Tibial nerve (tissue), 4 donors: Measurements from ENCODE around the gene UBTFL1. TPM values are rescaled to one million over a fixed set of nuclear protein-coding genes. Genes with fewer than 3 reads are reported as not detected.

Experiments
- DNase-seq, 2 donors: peaks; one replicate each; pipeline ENCODE4 v3.0.0-alpha.2; 2019; ENCODE audit warnings: low spot score in 2 of 2
- H3K27ac ChIP-seq, 4 donors: fragments of 200-600 bp; sonication (generic) in 3 of 4; one replicate each; pipeline ENCODE4 v1.5.1; 2017 to 2019; ENCODE audit warnings: mild to moderate bottlenecking in 1 of 4
- H3K27me3 ChIP-seq, 2 donors: fragments of 200-600 bp; sonication (generic) in 1 of 2; one replicate each; pipeline versions ENCODE4 v1.5.1 to v1.6.0; 2017 to 2019
- H3K36me3 ChIP-seq, 3 donors: fragments of 200-600 bp; sonication (generic); one replicate each; pipeline ENCODE4 v1.5.1; 2018 to 2019
- H3K4me1 ChIP-seq, 4 donors: fragments of 200-600 bp; sonication (generic) in 3 of 4; one replicate each; pipeline ENCODE4 v1.5.1; 2017 to 2019
- H3K4me3 ChIP-seq, 4 donors: fragments of 200-600 bp; sonication (generic) in 3 of 4; one replicate each; pipeline ENCODE4 v1.5.1; 2017 to 2019; ENCODE audit warnings: mild to moderate bottlenecking in 1 of 4, moderate library complexity in 1 of 4
- H3K9me3 ChIP-seq, 4 donors: fragments of 200-600 bp; sonication (generic) in 3 of 4; one replicate each; pipeline ENCODE4 v1.5.1; 2017 to 2019
- EP300 ChIP-seq, 2 donors: sonication (generic); formaldehyde crosslinking; IDR thresholded peaks; one replicate each; pipeline ENCODE4 v1.6.1; 2017; ENCODE audit warnings: antibody characterized with exemption in 2 of 2, mild to moderate bottlenecking in 1 of 2
- POLR2A ChIP-seq, 2 donors: fragments of 450-650 bp; IDR thresholded peaks; one replicate each; pipeline ENCODE4 v1.6.1; 2017; ENCODE audit warnings: antibody characterized with exemption in 2 of 2, mild to moderate bottlenecking in 2 of 2, moderate library complexity in 2 of 2
- WGBS, 2 donors: methylation state at CpG; one replicate each; pipeline ENCODE4 v1.1.5; 2018; 5-methylcytosine and 5-hydroxymethylcytosine counted together
- small RNA-seq: library from RNA; depleted of rRNA; stranded (forward); fragments of <200 nt; gene quantifications from one replicate; pipeline ENCODE3, GENCODE V24; 2016
- total RNA-seq, 4 donors: library from RNA; depleted of rRNA; stranded (reverse); fragments of >200 nt; gene quantifications; one replicate each; pipeline ENCODE4 v1.1.0, GENCODE V29; 2016
- TF ChIP-seq, protein P1 (sequence below), 5 experiments: fragments of 200-600 bp in 3 of 5; fragments of 450-650 bp in 2 of 5; sonication (generic) in 3 of 5; IDR thresholded peaks; one replicate each; pipeline ENCODE4 v1.5.1; 2016 to 2019; ENCODE audit warnings: antibody characterized with exemption in 5 of 5, mild to moderate bottlenecking in 3 of 5, moderate library complexity in 2 of 5

The UBTFL1 gene
- total RNA-seq, 4 donors from 2014 or later: not detected

DNA sequence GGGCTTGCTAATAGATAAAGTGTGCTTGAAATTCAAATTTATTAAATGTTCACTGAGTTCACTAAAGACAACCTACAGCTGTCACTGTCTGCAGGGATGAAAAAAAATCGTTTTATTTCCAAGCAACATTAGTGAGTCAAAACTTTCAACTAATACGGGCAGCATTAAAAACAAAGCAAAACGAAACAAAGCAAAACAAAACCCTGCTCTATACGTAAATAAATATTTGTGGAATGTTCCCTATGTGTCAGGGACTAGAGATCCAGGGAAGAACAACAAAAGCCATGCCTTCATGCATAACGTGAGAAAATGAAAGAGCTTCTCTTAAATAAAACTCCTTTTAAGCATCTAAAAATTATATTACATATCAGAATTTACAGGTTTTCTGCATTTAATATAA is 49.3 kb downstream of the UBTFL1 start:
- DNase-seq: no peak
- TF ChIP-seq POLR2A (IDR thresholded peaks at IDR 0.05): no peak
- TF ChIP-seq EP300 (IDR thresholded peaks at IDR 0.05): no peak
- TF ChIP-seq, protein P1, sequence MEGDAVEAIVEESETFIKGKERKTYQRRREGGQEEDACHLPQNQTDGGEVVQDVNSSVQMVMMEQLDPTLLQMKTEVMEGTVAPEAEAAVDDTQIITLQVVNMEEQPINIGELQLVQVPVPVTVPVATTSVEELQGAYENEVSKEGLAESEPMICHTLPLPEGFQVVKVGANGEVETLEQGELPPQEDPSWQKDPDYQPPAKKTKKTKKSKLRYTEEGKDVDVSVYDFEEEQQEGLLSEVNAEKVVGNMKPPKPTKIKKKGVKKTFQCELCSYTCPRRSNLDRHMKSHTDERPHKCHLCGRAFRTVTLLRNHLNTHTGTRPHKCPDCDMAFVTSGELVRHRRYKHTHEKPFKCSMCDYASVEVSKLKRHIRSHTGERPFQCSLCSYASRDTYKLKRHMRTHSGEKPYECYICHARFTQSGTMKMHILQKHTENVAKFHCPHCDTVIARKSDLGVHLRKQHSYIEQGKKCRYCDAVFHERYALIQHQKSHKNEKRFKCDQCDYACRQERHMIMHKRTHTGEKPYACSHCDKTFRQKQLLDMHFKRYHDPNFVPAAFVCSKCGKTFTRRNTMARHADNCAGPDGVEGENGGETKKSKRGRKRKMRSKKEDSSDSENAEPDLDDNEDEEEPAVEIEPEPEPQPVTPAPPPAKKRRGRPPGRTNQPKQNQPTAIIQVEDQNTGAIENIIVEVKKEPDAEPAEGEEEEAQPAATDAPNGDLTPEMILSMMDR (IDR thresholded peaks at IDR 0.05): no peak
- 2% methylated on average over 5 of the region's 5 CpGs for WGBS, 2 donors
- peak overlapping the region; percentile 10 to 73 (median 46) for H3K27ac ChIP-seq
- H3K4me3 ChIP-seq: peak overlapping the region; percentile 37 to 73 (median 56)
- H3K9me3 ChIP-seq: no peaks in the 10 kb centered on the region
- no peaks in the 10 kb centered on the region for H3K27me3 ChIP-seq
- no peaks in the 10 kb centered on the region for H3K36me3 ChIP-seq
- peaks cover 0 to 16% (median 7%) of the 10 kb centered on the region in 4 donors for H3K4me1 ChIP-seq

Small RNAs within 50 kb of the gene (small RNA-seq; reads per million reads assigned to genes)
- gene AP000827.1: not detected
- gene RF00275: not detected

Other genes with a start within 250 kb of the UBTFL1 start
- not detected for gene TRIM64B, start 207.5 kb upstream of the UBTFL1 start, total RNA-seq
- under 1 TPM in 1 of 4 donors, not detected in 3; 0.21 TPM for gene TRIM49D1, start 163.7 kb upstream of the UBTFL1 start, total RNA-seq
- not detected for gene TRIM49D2, start 161.9 kb upstream of the UBTFL1 start, total RNA-seq
- not detected for gene TRIM64, start 119.9 kb upstream of the UBTFL1 start, total RNA-seq
- not detected for gene TRIM49C, start 54.8 kb upstream of the UBTFL1 start, total RNA-seq
- gene NAALAD2, start 48.7 kb downstream of the UBTFL1 start, total RNA-seq: 10 to 100 TPM in 1 of 4 donors, 1 to 10 TPM in 3; 4.2 to 13.5 (median 8.3) TPM
- gene CHORDC1, start 137.1 kb downstream of the UBTFL1 start, total RNA-seq: 10 to 100 TPM; 30.0 to 69.3 (median 46.6) TPM